CD4-positive, alpha-beta T cell treated with Interleukin-10 for 1 hour (primary cell): ENCODE measurements around the gene GALNT9.
"Not testable (repeated sequence)": the region's sequence is repeated elsewhere in the genome, so short reads cannot be mapped to it uniquely, and the experiment has no call there.

Experiments
- DNase-seq: peaks from one replicate; pipeline ENCODE4 v3.0.0-alpha.2; 2020

GALNT9 gene

DNA sequence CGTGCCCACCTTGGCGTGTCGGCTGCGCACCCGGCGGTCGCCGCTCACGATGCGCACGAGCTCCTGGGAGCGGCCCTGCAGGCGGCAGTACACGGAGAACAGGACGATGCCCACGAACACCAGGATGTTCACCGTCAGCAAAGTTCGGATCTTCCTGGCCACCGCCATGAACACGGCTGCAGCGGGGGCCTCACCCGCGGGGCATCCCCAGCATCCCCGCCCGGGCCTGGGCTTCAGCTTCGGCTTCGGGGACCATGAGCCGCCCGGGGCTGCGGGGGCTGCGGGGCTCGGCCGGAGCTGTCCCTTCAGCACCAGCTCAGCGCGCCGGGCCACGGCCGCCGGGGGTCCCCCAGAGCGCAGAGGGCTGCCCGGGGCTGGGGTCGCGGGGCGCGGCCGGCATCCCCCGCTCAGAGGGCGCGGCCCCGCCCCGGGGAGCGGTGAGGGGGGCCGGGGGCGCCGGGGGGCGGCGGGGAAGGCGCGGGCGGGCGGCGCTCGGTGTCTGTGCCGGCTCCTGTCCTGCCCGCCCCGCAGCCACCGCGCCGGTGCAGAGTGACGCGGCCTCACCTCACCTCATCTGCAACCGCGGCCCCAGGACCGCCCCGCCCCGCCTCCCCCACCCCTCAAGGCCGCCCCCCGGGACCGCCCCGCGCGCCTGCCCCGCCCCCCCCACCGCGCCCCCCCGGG, at the start of gene GALNT9:
TSS of gene GALNT9 (minus strand) at position 554 of the 684 bp plus-strand sequence. CDS start at position 168, 386 bp downstream.
- DNase-seq: no peak

- not testable (repeated sequence) for DNase-seq
Observed at GRCh38 chr12:132379057-132379456, 49.7 kb upstream of the GALNT9 start.

DNA sequence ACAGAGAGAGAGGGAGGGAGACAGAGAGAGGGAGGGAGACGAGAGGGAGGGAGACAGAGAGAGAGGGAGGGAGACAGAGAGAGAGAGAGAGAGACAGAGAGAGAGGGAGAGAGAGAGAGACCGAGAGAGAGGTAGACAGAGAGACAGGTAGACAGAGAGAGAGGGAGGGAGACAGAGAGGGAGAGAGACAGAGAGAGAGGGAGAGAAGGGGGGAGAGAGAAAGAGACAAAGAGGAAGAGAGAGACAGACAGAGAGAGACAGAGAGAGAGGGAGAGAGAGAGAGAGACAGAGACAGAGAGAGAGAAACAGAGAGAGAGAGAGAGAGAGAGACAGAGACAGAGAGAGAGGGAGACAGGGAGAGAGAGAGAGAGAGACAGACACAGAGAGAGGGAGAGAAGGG, 47.8 kb upstream of the GALNT9 start:
- no peak for DNase-seq

- no peak for DNase-seq
Observed at GRCh38 chr12:132376464-132376830, 47.1 kb upstream of the GALNT9 start.

DNA sequence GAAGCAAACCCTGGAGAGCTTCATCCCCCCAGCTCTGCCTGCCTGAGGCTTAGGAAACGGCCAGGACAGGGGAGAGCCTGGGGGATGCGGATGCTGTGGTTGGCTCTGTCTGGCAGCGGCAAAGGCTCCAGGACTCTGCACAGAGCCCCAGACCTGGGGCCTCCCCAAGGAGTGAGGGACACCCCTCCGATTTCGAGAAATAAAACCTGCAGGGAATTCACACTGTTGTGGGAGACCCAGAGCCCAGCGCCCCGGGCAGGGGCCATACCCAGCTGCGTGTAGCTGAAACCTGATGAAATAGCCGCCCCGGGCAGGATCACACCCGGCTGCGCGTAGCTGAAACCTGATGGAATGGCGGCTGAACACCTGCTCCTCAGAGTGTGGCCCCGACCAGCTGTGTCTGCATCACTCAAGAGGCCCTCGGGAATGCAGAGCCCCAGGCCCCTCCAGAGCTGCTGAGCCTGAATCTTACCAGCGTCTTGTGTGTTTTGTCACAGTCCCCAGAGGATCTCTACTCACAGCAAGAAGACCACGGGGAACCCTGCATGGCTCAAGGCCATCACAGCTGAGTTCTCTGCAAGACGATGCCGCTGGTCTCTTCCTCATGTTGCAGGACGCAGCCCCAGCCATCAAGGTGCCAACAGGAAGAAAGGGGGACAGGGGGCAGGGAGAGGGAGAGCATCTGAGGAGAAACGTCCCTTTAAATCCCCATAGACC, 46.5 kb upstream of the GALNT9 start:
- no peak for DNase-seq

- no peak for DNase-seq
Observed at GRCh38 chr12:132374612-132375445, 45.4 kb upstream of the GALNT9 start.

GRCh38 chr12:132373901-132374611, 44.7 kb upstream of the GALNT9 start:
- no peak for DNase-seq

DNA sequence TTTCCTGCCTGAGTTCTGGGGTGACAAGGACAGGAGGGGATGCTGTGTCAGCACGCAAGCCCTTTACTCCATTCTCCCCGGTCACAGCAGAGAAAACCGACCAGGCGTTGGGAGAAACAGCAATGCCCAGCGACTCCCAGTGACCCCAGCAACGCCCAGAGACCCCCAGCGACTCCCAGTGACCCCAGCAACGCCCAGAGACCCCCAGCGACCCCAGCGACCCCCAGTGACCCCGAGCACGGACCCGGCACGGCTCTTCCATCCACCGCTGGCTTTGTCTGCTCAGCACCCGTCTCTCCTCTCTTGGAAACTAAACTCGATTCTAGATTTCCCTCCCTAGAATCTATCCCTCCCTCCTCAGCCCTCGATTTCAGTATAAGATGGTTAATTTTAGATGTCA, 38.5 kb upstream of the GALNT9 start:
- DNase-seq: no peak

- DNase-seq: no peak
Observed at GRCh38 chr12:132367071-132367851, 37.9 kb upstream of the GALNT9 start.

DNA sequence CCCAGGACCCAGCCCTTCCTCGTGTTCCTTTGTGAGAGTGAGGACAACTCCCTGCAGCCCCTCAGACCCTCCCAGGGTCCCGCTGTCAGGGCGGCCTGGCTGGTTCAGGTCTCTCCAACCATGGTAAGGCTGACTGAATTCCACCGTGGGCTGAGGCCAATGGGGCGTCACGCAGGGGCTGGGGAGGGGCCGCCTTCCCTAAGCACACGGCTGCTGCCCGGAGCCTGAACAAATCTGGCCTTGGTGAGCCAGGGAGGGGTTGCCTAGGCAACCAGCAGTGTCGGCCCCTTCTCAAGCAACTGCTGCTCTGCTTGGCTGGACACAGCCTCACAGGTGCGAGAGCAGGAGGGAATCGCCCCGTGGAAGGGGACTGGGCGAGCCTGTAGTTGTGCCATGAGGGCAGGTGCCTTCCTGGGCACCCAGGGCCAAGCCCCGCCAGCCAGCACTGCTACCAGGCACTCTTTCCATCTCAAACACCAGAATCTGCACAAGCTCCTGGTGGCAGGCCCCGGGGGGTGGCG, 37.0 kb upstream of the GALNT9 start:
- DNase-seq: no peak

DNA sequence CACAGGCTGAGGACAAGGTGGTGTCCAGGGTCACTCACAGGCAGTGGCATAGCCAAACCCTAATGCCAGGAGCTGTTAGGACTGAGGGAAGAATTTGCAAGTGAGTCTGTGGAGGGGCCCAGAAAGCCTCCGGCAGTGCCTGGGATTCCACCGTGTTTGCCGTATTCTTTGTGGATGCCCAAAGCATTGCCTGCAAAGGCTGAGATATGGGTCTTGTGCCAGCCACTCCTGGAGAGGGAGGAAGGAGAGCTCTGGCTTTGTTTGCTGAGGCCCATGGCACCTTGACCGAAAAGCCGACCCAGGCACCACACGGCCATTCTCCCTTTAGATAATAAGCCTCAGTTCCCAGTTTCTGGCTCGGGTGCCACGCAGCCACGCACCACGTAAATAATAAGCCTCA, 35.8 kb upstream of the GALNT9 start:
- DNase-seq: no peak

- no peak for DNase-seq
Observed at GRCh38 chr12:132364348-132364902, 35.0 kb upstream of the GALNT9 start.

- no peak for DNase-seq
Observed at GRCh38 chr12:132363661-132364347, 34.4 kb upstream of the GALNT9 start.

DNA sequence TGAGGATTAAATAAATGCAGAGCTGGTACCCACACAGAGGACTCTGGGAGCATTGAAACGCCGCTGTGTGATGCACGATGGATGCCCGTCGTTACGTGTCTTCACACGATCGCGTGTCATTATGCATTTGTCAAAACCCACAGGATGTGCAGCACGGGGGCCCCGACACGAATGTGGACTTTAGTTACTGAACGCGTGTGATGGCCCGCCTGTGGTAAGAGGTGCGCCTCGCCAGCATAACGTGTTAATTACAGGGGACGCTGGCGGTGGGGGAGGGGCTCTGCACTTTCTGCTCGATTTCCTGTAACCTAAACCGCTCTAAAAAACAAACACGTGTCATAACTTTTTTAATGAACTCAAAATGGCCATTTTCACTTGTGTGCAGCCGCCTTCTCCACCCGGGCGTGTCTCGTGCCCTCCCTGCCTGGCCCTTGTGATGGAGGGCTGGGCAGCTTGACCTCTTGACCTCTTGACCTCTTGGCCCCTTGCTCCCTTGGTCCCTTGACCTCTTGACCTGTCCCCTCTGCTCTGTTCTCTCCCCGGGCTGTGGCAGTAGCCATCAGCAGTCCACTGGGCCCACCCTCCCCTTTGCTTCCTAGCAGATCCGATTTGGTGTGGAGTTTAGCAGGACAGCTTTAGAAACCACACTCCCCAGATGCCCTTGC, 33.7 kb upstream of the GALNT9 start:
- no peak for DNase-seq

- DNase-seq: no peak
Observed at GRCh38 chr12:132360906-132361777, 31.8 kb upstream of the GALNT9 start.

- no peak for DNase-seq
Observed at GRCh38 chr12:132360410-132360809, 31.0 kb upstream of the GALNT9 start.

DNA sequence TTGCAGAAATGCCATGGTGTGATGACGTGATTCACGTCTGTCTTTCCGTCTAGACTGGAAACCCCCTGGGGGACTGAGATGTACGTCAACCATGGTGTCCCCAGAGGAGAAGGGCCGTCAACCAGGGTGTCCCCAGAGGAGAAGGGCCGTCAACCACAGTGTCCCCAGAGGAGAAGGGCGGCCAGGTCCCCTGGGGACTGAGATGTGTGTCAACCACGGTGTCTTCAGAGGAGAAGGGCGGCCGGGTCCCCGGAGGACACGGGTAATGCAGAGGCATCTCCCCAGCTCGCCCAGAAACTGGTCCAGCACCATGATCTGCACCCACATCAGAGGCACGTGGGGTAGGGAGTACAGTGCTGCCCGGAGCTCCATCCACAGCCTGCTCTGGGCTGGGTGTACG, 30.6 kb upstream of the GALNT9 start:
- DNase-seq: no peak

GRCh38 chr12:132359551-132359950, 30.2 kb upstream of the GALNT9 start:
- DNase-seq: no peak
